SH-SY5Y (cell line): ENCODE results near the gene HOXD3.

ENCODE experiments used
- GATA2 ChIP-seq: IDR thresholded peaks from 2 replicates; pipeline ENCODE4 v1.6.1; 2011; ENCODE audit warnings: mild to moderate bottlenecking, low read depth, low read length
- GATA3 ChIP-seq: IDR thresholded peaks from 2 replicates; pipeline ENCODE4 v1.6.1; 2011; ENCODE audit warnings: low read depth, mild to moderate bottlenecking, low read length, moderate library complexity

The HOXD3 gene

DNA sequence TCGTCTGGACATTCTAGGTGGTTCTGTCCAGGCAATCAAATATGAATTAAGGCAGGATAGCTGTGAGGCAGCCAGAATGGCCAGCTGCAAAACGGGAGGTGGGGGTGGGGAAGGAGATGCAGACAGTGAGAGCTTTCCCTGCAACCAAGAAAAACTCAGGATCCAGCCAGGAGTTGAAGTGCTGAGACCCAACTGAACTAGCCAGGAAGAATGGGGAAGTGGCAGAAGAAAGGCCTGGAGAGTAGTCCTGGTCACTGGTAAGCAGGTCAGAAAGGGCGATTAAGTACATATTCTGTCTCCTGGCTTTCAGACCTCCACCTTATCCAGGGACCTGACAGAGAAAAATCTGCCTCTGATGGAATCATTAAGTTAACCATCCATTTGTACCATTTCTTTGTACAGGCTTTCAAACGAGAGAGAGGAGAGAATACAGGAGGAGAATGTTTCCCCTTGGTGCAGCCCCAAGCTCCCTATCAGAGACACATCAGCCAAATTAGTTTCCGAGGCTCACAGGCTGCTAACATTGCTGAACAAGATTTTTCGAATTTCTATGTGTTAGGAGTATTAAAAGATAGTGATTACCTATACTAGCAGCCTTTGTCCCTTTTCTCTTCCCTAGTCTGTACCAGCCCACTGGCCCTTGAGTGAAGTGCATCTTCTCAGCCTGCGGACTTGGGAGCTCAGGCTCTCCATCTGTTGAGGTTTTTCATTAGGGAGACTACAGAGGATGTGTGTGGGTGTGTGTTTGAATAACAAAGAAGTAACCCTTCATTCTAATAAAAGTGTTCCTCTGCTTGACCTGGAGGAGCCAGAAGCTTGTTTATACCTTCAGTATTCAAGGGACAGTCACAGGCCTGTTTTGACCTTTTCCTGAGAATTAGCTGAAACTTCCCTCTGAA is 18.9 kb downstream of the HOXD3 start:
- TF ChIP-seq GATA3 (no peak), GATA2 (no peak)

- TF ChIP-seq GATA2, result no peak
- TF ChIP-seq GATA3, result no peak
Measured at GRCh38 chr2:176177580-176178037, 20.5 kb downstream of the HOXD3 start.

DNA sequence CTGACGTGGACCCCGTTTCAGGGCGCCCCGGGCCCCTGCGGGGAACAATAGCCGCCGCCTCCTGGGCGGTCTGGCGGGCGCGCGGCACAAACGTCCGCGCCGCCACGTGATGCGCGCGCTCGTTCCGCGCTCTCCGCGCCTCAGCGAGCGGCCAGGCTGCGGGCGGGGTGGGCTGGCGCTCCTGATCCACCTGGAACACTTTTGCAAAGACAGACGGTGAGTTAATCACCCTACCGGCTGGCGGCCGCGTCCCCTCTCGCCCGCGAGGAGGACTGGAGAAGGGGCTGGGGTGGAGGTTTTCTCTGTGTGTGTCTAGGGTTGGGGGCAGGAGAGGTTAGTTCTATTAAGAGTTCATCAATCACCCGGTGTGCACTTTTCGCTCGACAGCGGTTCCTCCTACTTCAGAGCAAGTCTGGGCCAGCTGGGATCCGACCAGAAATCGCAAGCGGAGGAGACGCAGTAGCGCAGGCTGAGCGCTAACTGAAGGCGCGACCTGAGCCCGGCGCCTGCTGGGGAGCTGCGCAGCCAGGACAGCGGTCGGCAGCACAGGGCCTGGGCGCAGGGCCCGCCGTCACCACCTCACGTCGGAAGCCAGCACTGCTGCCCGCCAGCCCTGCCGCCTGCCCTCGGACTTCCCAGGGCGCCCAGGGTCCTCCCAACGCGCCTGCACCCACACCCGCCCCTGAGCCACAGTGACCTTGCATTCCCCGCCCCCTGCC is 21.1 kb downstream of the HOXD3 start:
- TF ChIP-seq GATA3, result no peak
- TF ChIP-seq GATA2, result no peak

GRCh38 chr2:176178757-176179295 is 21.7 kb downstream of the HOXD3 start:
- TF ChIP-seq GATA3, result no peak
- TF ChIP-seq GATA2, result no peak

DNA sequence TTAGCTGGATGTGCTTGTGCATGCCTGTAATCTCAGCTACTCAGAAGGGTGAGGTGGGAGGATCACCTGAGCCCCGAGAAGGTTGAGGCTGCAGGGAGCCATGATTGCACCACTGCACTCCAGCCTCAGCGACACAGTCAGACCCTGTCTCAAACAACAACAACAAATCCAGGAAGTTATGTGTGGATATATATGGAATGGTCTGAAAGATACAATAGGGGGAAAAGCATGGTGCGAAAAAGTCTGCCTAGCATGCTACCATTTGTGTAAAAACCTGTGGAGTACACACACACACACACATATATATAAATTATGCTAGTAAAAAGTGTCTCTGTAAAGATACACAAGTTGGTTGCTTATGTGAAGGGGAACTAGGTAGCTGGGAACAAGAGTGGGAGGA is 24.4 kb downstream of the HOXD3 start:
- TF ChIP-seq GATA2, result no peak
- no peak for TF ChIP-seq GATA3

DNA sequence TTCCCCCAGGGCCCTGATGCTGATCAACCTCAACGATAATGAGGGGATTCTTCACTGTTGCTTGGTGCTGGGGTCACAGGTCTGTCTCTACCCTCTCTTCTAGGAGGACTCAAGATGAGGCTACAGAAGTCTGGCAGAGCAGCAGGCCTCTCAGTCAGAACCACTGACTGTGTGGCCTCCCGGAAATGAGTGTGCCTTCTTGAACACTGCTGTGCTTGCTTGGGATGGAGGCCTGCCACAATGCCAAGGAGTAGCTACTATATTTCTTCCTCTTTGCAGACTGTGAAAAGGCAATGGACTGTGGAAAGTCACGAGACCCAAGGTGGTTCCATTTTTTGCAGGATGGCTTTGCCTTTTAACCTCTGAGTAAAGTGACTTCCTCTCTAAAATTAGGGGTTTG is 25.6 kb downstream of the HOXD3 start:
- TF ChIP-seq GATA3 (no peak), GATA2 (no peak)

DNA sequence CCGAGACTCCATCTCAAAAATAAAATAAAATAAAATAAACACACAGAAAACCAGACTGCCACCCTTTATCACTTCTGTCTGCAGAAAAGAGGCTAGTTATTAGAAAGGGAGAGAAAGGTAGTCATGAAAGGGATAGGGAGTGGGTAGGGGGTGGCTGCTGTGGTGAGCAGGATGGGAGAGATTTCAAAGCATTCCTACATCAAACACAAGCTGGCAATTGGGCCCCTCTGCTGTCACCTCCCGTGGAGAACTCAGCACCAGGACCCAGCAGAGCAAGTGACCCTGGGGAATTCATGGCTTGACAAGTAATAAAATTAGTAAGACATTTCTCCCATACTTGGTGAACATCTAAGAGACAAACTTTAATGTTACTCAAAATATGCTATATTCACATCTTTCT is 27.6 kb downstream of the HOXD3 start:
- no peak for TF ChIP-seq GATA3
- no peak for TF ChIP-seq GATA2

DNA sequence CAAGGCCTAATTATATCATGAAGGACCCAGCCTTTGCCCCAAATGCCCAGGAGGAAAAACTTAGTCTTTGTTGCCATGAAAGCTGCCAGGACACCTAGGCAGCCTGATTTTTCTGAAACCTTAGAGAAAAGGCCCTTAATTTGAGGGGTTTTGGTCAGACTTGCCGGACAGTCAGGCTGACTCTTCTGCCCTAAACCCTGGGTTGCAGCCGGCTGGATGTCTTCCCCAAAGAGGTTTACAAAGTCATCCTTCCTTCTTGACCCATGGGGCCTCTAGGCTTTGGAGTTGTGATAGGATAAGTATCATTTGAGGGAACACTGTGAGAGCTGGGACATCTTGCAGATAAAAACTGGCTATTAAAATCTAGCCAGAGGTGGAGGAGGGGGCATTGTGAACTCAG is 28.9 kb downstream of the HOXD3 start:
- TF ChIP-seq GATA3, result no peak
- TF ChIP-seq GATA2, result no peak

- no peak; the same call in 1 of the 2 replicates for TF ChIP-seq GATA2
- no peak for TF ChIP-seq GATA3
Measured at GRCh38 chr2:176187200-176187898, 30.2 kb downstream of the HOXD3 start.

- TF ChIP-seq GATA3 (no peak), GATA2 (no peak)
Measured at GRCh38 chr2:176187899-176188773, 31.0 kb downstream of the HOXD3 start, which contains the start of gene HOXD1. Gene HOXD1 (plus strand): TSS chr2:176188668. CDS start chr2:176188802, 134 bp downstream.

- TF ChIP-seq GATA2, result no peak
- no peak for TF ChIP-seq GATA3
Measured at GRCh38 chr2:176188774-176189680, 31.9 kb downstream of the HOXD3 start.

DNA sequence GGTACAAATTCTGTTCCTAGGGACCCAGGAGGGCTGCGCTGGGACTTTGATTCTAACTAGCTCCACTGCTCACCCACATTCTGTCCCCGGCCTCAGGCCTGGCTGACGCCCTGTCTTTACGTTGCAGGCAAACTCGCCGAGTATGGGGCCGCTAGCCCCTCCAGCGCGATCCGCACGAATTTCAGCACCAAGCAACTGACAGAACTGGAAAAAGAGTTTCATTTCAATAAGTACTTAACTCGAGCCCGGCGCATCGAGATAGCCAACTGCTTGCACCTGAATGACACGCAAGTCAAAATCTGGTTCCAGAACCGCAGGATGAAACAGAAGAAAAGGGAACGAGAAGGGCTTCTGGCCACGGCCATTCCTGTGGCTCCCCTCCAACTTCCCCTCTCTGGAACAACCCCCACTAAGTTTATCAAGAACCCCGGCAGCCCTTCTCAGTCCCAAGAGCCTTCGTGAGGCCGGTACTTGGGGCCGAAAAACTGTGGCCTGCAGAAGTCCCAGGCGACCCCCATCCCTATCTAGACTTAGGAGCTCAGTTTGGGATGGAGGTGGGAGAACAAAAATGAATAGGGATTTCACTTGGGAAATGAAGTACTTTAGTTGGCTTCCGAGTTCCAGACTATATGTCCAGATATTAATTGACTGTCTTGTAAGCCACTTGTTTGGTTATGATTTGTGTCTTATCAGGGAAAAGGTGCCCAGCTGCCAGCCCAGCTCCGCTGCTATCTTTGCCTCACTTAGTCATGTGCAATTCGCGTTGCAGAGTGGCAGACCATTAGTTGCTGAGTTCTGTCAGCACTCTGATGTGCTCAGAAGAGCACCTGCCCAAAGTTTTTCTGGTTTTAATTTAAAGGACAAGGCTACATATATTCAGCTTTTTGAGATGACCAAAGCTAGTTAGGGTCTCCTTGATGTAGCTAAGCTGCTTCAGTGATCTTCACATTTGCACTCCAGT is 32.9 kb downstream of the HOXD3 start:
- TF ChIP-seq GATA2 (no peak), GATA3 (no peak)
